Measurements from ENCODE around the gene RTEL1. TPM values are rescaled to one million over a fixed set of nuclear protein-coding genes. Genes with fewer than 3 reads are reported as not detected.
"Not testable (repeated sequence)": the region's sequence is repeated elsewhere in the genome, so short reads cannot be mapped to it uniquely, and the experiment has no call there.

Gene RTEL1
- total RNA-seq, 3 donors from 2014 or later (not counting 1 experiment from before 2014, with no cell fraction given) = 36.3 to 52.0 (median 40.4) TPM

DNA sequence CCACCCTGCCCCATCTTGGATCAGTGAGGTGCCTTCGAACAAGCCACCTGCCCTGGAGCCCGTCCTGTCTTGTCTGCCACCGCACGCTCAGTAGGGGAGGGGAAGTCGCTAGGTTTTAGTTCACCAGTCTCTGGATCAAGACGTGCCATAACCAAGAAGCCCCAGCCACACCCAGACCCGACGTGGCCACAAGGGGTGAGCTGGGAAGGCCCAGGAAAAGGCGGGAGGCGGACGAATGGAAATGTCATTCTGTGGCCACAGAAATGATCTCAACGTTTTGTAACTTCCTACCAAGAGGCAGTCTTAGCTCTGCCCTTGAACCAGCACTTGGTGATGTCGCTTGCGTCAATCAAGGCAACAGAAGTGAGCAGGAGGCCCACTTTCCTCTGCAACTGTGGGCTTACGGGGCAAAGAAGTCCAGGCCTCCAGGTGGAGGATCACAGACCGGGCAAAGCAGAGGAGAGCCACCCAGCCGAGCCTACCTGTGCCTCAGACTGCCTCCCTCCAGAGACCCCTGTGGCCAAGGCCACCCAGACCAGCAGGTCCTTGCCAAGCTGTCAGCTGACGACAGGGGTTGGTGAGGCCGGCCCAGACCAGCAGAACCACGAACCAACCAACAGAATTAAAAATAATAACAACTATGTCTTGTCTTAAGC lies 45.7 kb upstream of the RTEL1 start:
- intact Hi-C loops (cut with micrococcal nuclease) = no loop called here
- peak in 2 of 3 donors; percentile 12 to 46 for ATAC-seq
- Histone ChIP-seq H3K4me1 (ENCODE audit: control insufficient read depth, insufficient read depth, low read length) (peaks cover 22% of the 10 kb centered on the region), H3K4me3 (ENCODE audit: low read length) (no peak overlapping the region), H3K27me3 (ENCODE audit: control insufficient read depth, insufficient read depth, low read length) (no peaks in the 10 kb centered on the region), H3K9me3 (ENCODE audit: control insufficient read depth, insufficient read depth, low read length) (no peaks in the 10 kb centered on the region), H3K27ac (ENCODE audit: low read length) (no peak overlapping the region), H3K36me3 (ENCODE audit: control insufficient read depth, insufficient read depth, low read length) (peaks cover 16% of the 10 kb centered on the region)
- Mint-ChIP-seq H3K4me1 (peaks cover 11 to 15% of the 10 kb centered on the region in 2 donors), H3K4me3 (no peak overlapping the region), H3K27me3 (ENCODE audit: low read depth in 2 of 2) (no peaks in the 10 kb centered on the region), H3K9me3 (no peaks in the 10 kb centered on the region), H3K27ac (no peak overlapping the region), H3K36me3 (no peaks in the 10 kb centered on the region)
- no peak for TF ChIP-seq CTCF (IDR thresholded peaks at IDR 0.05)
- no peak for DNase-seq
- 85% methylated on average over 20 of the region's 20 CpGs for WGBS (ENCODE audit: insufficient coverage)

- WGBS (ENCODE audit: insufficient coverage) = 88% methylated on average over 14 of the region's 18 CpGs
- H3K27ac Mint-ChIP-seq; H3K9me3 ChIP-seq (ENCODE audit: control insufficient read depth, insufficient read depth, low read length); H3K27me3 ChIP-seq (ENCODE audit: control insufficient read depth, insufficient read depth, low read length); DNase-seq; H3K27me3 Mint-ChIP-seq (ENCODE audit: low read depth in 2 of 2); intact Hi-C loops (cut with micrococcal nuclease); ATAC-seq; H3K4me3 Mint-ChIP-seq; H3K27ac ChIP-seq (ENCODE audit: low read length); H3K4me3 ChIP-seq (ENCODE audit: low read length); H3K9me3 Mint-ChIP-seq; H3K36me3 Mint-ChIP-seq: not testable (repeated sequence)
- H3K36me3 ChIP-seq (ENCODE audit: control insufficient read depth, insufficient read depth, low read length) = peaks cover 30% of the 10 kb centered on the region
- peaks cover 11 to 15% of the 10 kb centered on the region in 2 donors for H3K4me1 Mint-ChIP-seq
- H3K4me1 ChIP-seq (ENCODE audit: control insufficient read depth, insufficient read depth, low read length) = peaks cover 22% of the 10 kb centered on the region
- peak; percentile 15 for TF ChIP-seq CTCF (IDR thresholded peaks at IDR 0.05)
Observed at GRCh38 chr20:63613863-63614594, 44.1 kb upstream of the RTEL1 start.

DNA sequence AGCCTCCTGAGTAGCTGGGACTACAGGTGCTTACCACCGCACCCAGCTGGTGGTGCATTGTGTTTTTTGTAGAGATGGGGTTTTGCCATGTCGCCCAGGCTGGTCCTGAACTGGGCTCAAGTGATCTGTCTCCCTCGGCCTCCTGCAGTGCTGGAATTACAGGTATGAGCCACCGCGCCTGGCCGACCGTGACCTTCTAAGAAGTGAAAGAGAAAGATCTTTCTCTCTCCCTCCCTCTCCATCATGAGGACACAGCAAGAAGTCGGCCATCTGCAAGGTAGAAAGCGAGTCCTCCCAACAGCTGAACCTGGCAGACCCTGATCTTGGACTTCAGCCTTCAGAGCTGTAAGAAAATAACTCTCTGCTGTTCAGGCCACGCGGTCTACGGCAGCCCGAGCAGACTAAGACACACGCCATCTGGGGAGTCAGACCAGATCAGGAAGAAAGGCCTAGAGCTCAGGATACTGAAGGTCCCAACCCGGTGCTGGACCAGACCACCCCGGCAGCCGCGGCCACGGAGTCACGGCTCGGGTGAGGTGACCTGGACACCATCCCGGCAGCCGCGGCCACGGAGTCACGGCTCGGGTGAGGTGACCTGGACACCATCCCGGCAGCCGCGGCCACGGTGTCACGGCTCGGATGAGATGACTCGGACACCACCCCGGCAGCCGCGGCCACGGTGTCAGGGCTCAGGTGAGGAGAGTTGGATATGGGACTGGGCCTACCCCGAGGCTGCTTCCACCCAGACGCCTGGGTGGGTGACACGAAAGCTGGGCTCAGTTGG lies 40.8 kb upstream of the RTEL1 start:
- Histone ChIP-seq H3K4me3 (ENCODE audit: low read length) (no peak overlapping the region), H3K27me3 (ENCODE audit: control insufficient read depth, insufficient read depth, low read length) (no peaks in the 10 kb centered on the region), H3K27ac (ENCODE audit: low read length) (no peak overlapping the region), H3K4me1 (ENCODE audit: control insufficient read depth, insufficient read depth, low read length) (peaks cover 13% of the 10 kb centered on the region), H3K36me3 (ENCODE audit: control insufficient read depth, insufficient read depth, low read length) (peaks cover 33% of the 10 kb centered on the region), H3K9me3 (ENCODE audit: control insufficient read depth, insufficient read depth, low read length) (no peaks in the 10 kb centered on the region)
- no peak for TF ChIP-seq CTCF (IDR thresholded peaks at IDR 0.05)
- intact Hi-C loops (cut with micrococcal nuclease) = no loop called here
- DNase-seq (no peak), ATAC-seq (no peak)
- H3K27me3 Mint-ChIP-seq (ENCODE audit: low read depth in 2 of 2) = no peaks in the 10 kb centered on the region
- no peak overlapping the region for H3K27ac Mint-ChIP-seq
- peaks cover 13 to 22% of the 10 kb centered on the region in 2 donors for H3K4me1 Mint-ChIP-seq
- no peak overlapping the region for H3K4me3 Mint-ChIP-seq
- 97% methylated on average over 40 of the region's 41 CpGs for WGBS (ENCODE audit: insufficient coverage)
- no peaks in the 10 kb centered on the region for H3K9me3 Mint-ChIP-seq
- no peaks in the 10 kb centered on the region for H3K36me3 Mint-ChIP-seq

Measured in natural killer cell (primary cell).